ENCODE results near the gene SOCS1. TPM values are rescaled to one million over a fixed set of nuclear protein-coding genes. Genes with fewer than 3 reads are reported as not detected.

SOCS1 gene
- total and polyA plus RNA-seq, 9 of the 15 experiments (the other 6 are each of a cell fraction or from before 2014, with no cell fraction given), result 0.04 to 7.5 (median 2.3) TPM

DNA sequence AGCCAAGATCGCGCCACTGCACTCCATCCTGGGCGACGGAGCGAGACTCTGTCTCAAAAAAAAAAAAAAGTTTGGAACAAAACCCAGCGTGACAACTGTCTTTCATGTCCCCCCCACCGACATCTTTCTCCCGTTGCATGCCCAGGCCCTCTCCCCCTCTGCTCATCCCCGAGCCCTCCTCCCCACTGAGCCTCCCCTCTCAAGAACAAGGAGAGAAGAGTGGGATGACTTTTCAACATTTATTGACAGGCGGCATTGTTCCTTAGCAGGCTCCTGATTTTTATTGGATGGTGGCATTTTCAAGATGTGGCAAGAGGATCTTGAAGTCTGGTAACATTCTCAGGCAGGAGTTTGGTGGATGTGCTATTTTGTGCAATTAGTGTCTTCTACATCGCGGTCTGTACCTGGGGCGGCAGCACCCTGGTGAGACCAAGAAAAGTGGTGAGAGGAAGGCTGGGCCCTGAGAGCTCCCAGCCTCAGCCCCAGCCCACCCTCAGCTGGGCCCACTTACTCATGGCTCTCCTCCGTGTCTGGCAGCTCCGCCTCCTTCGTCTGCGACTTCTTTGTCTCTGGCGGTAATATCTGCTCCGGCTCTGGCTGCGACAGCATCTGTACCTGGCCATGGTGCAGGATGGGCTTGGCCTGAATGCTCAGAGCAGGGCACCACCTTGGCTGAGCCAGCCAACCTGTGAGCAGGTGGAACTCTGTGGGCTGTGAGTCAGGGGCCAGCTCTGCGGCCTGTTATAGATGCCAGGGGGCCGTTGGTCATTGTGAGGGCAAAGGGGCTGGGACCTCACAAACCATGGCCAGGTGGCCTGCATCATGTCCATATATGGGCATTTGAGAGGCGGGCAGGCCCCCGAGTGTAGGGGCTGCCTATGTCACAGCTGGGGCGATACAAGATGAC is 24.9 kb upstream of the SOCS1 start, which contains the start of gene PRM1:
TSS of gene PRM1 (minus strand) at position 715 of the 907 bp plus-strand sequence. CDS start at position 623, 92 bp downstream.
- DNase-seq (ENCODE audit: extremely low read depth in 1 of 4, low spot score in 3 of 4) (no peak), FAIRE-seq (no peak), ATAC-seq (no peak)
- Histone ChIP-seq H2AFZ (ENCODE audit: low read depth, low read length) (no peak within 1 kb of the TSS), H3K4me2 (ENCODE audit: insufficient read depth, low read length) (no peak within 1 kb of the TSS), H3K27ac (ENCODE audit: extremely low read depth, low read depth, low read length) (no peak within 1 kb of the TSS), H3K36me3 (ENCODE audit: control insufficient read depth, insufficient read depth, low read length) (no peaks in the 10 kb centered on the region), H3K27me3 (ENCODE audit: control insufficient read depth in 2 of 2, insufficient read depth in 2 of 2, low read length in 2 of 2) (peaks cover 47 to 50% of the 10 kb centered on the region in 2 experiments), H3K4me3 (no peak within 1 kb of the TSS), H3K79me2 (ENCODE audit: control insufficient read depth, insufficient read depth, low read length) (no peaks in the 10 kb centered on the region), H4K20me1 (replicated peaks; ENCODE audit: control insufficient read depth, insufficient read depth, low read length) (peaks cover 6% of the 10 kb centered on the region; the same call in 1 of the 2 replicates), H3K9ac (ENCODE audit: insufficient read depth in 1 of 2, low read depth in 2 of 2, low read length in 2 of 2) (no peak within 1 kb of the TSS; a peak in 1 of 4 replicates), H3K9me1 (ENCODE audit: control insufficient read depth, insufficient read depth, low read length) (no peaks in the 10 kb centered on the region), H3K9me3 (replicated peaks; ENCODE audit: control insufficient read depth, insufficient read depth, low read depth, low read length) (no peaks in the 10 kb centered on the region), H3K4me1 (replicated peaks in 1 of 2; ENCODE audit: control insufficient read depth in 2 of 2, insufficient read depth in 2 of 2, low read length in 2 of 2) (peaks cover 0 to 8% of the 10 kb centered on the region in 2 experiments; a peak in 2 of 5 replicates)
- ChIA-PET POLR2A (no interaction called here), CTCF (ENCODE audit: low intra/inter-chr PET ratio) (no interaction called here)
- intact Hi-C loops (cut with micrococcal nuclease), result no loop called here
- BruUV-seq (replicated peaks), result no TSS peak
- TF ChIP-seq SRF (CRISPR knock-in tag; IDR thresholded peaks at IDR 0.05) (peak in 1 of 2 experiments; percentile 82; a peak in 2 of 4 replicates), NCOA4 (IDR thresholded peaks at IDR 0.05; ENCODE audit: partially characterized antibody) (no peak)
- 14% methylated on average over 16 of the region's 25 CpGs for WGBS (ENCODE audit: insufficient coverage, low coverage, missing lambda C conversion rate)
- in situ Hi-C loops (cut with MboI), result no loop called here

Data from K562 (cell line).